Renal cortex interstitium (tissue), 11 donors: Measurements from ENCODE around the gene DAGLA. TPM values are rescaled to one million over a fixed set of nuclear protein-coding genes. Genes with fewer than 3 reads are reported as not detected.

Experiments
- DNase-seq, 11 donors: peaks; one replicate each; pipeline ENCODE4 v3.0.0-alpha.2; 2013; ENCODE audit warnings: low read depth in 9 of 11, low spot score in 4 of 11; ENCODE audit errors: extremely low read depth in 1 of 11
- polyA plus RNA-seq, 3 donors: library from polyadenylated mRNA; unstranded; fragments of 120-200 nt; gene quantifications; one replicate each; pipeline ENCODE4 v1.2.1, GENCODE V29; 2013; ENCODE audit not compliant: insufficient read length in 3 of 3

The DAGLA gene
- polyA plus RNA-seq, 3 donors, result 3.2 to 4.6 (median 4.4) TPM

DNA sequence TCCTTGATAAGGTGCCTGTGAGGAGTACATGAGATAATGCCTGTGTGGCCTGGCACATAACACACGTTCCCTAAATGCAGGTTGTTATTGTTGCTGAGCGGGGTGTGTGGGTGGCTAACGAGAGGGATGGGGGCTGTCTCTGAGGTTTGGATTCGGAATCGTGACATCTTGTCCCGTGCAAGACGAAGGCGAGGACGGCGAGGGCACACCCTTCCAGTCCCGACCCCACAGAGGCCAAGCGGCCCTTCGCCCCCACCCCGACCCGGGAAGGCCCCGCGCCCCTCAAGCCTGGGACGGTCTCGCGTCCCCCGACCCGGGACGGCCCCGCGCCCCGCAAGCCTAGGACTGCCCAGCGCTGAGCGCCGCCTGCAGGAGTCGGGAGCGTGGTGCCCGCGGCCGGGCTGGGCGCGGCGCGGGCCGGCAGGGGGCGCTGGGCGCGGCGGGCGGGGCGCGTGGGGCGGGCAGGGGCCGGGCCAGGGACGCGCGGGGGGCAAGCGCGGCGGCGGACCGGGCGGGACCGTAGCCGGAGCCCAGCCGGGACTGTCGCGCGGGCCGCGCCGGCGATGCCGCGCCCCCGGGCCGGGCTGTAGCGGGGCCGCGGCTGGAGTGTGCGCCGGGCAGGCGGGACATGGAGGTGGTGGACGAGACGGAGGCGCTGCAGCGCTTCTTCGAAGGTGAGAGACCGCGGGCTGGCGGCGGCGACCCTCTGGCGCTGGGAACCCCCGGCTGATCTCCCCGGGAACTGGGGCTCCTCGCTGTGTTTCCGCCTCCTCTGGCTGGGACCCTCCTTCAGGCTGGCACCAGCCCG lies 72.1 kb downstream of the DAGLA start, which contains the start of gene MYRF:
Gene MYRF, plus strand, starts transcription at position 520 of the 808 bp plus-strand sequence. Its CDS starts 109 bp downstream, at position 629.
- DNase-seq, result no peak

- no peak for DNase-seq
Observed at GRCh38 chr11:61752925-61753521, 72.8 kb downstream of the DAGLA start.

DNA sequence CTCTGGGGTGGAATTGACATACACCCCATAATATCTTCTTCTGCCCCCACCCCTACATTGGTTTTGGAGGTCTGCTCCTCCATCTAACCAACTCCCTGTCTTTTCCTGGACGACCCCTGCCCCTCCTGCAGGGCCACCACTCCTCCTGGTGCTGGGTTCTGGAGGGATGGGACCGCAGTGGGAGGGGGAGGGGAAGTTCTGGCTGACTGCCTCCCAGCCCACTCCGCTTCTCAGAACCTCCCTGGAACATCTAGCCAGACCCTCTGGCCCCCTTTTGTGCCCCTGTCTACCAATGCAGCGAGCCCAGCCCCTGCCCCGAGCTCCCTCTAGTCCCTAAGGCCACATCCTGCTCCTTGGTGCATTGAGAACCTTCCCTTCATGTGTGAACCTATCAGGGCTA lies 73.5 kb downstream of the DAGLA start:
- DNase-seq, result no peak

DNA sequence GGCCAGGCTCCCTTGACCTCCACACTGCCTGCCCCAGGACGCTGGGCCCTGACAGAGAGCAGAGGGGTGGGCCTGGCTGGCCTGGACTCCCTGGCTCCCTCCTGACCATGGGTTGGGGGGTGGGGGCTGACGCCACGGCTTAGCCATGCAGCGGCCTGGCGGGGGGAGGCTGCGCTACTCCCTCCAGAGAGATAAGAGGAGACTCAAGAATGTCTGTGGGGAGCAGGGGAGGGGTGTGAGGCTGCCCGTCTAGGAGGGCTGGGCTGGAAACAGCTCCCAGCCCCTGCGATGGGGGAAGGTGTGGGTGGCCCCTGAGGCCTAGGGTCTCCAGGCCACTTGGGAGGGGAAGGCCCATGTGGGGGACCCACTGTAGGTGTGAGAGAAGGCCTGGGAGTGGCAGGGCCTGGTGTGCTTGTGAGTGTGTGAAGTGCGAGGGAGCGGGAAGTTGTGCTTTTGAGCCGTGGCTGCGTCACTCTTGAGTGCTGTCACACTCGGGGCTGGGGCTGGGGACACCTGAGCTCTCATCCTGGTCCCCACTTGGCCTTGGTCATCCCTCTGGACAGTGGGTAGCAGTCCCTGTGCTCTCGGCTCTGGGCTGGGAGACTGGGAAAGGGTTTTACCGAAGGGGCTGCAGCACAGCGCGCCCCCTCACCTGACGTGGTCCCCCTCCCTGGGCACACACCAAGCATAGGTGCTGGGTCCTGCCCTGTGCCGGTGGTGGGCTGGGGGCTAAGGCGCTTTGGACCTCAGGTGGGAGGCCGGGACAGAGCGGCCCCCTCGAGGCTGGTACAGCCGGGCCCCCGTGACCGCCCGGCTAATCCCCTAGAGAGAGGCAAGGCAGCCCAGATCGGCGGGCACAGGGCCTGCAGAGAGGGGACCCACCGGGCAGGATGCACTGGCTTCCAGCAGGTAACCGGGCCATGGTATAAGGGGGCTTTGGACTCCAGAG lies 74.6 kb downstream of the DAGLA start:
- DNase-seq, result no peak

DNA sequence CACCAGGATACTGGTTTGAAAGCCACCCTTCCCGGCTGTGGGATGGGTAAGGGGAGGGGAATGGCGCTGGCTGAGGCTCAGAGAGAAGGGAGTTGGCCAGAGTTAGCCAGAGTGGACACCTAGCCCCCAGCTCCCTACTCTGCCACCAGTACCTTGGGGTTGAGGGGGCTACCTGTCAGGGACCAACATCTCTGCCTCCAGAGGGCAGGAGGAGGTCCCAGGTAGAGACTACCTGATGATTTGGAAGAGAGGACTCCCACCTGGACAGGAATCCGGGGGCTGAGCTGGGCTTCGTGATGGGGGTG lies 75.9 kb downstream of the DAGLA start:
- DNase-seq, result no peak

DNA sequence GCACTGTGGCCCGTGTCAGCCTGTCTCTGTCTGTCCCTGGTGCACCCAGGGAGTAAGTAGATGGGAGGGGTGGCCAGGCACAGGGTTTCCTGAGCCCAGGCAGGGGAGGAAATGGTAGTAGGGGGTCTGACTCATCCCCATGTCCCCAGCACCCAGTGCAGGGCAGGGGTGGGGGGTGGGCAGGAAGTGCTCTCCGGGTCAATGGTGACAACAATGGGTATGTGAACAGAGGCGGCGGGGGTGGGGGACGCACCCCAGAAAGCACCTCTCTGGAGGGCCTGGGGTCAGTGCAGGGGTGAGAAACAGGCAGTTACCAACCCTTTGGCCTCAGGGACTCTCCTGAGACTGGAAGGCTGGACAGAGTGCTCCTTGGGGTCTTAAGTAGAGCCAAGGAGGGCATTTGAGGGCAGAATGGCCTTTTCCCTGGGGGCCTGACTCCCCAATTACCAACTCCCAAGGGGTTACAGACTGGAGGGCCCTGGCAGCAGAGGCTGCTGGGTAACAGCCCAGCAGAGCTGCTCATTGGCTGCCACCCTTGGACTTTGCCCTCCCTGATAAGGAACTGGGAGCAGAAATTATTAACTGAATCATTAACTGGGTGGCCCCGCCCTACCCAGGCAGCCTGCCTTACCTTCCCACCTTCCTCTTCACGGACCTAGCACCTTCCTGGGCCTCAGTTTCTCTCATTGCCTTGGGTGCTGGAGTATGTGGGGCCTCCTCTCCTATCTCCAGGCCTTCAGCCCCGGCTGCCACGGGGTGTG lies 76.4 kb downstream of the DAGLA start:
- DNase-seq, result no peak

- DNase-seq, result no peak
Observed at GRCh38 chr11:61757213-61757862, 77.1 kb downstream of the DAGLA start.

DNA sequence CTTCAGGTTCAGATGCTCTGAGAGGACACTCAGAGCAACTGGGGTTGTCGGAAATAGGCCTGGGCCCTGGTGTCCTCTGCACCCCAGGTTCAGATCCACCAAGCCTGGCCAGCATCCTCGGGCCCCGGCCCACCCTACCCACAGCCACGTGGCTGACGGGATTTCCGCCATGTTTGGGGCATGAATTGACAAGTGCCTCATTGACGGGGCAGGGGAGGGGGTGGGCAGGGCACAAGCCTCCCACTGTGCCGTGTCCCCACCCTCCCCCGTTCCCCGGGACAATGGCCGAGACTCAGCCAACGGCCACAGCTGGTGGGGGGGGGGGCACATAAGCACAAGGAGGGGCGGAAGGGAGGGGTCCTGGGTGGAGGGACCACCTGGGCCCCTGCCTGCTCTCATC lies 80.8 kb downstream of the DAGLA start:
- DNase-seq, result no peak

- DNase-seq, result no peak
Observed at GRCh38 chr11:61761440-61762222, 81.4 kb downstream of the DAGLA start.

- no peak for DNase-seq
Observed at GRCh38 chr11:61762223-61762615, 82.0 kb downstream of the DAGLA start.

DNA sequence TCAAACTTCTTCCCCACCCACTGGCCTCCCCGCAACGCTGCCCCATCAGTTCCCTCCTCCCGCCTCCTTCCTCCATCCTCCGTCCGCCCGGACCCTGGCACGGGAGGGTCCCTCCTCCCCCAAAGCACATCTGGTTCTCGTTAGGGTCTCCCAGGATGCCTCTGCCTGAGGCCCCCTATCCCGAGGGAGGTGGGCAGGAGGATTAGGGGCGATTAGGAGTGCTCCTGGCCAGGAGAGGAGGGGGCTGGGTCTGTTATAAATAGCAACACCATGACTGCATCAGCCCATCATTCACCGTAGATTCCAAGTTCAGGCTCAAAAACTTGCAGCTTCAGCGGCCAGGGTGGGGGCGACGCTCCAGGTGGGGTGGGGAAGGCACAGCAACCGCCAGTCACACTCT lies 82.6 kb downstream of the DAGLA start:
- DNase-seq, result no peak

DNA sequence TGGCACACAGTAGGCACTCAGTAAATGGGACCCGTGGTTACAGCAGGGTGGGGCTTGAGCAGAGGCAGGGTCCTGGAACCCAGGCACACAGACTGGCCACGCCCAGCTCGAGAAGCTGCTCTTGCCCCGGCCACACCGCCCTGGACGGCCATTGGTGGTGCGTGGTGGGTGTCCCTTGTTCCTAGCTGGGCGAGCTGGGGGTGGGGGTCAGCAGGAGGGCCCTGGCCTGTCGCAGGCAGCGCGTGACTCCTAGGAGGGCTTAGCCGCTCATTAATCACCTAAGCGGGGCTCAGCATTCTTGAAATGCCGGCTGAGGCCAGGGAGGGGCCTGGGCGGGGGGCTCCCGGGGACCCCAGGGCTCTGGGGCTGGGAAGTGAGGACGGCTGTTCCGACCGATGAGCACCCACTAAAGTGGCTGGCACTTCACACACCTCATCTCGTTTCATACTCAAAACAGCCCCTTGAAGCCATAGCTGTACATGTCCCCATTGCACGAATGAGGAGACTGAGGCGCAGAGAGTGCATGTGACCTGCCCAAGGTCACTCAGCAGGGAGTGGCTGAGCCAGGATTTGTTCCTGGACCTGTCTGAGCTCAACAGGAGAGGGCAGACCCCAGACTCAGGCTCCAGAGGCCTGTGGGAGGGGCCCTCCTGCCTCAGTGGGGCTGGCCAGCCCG lies 83.9 kb downstream of the DAGLA start:
- DNase-seq, result no peak

DNA sequence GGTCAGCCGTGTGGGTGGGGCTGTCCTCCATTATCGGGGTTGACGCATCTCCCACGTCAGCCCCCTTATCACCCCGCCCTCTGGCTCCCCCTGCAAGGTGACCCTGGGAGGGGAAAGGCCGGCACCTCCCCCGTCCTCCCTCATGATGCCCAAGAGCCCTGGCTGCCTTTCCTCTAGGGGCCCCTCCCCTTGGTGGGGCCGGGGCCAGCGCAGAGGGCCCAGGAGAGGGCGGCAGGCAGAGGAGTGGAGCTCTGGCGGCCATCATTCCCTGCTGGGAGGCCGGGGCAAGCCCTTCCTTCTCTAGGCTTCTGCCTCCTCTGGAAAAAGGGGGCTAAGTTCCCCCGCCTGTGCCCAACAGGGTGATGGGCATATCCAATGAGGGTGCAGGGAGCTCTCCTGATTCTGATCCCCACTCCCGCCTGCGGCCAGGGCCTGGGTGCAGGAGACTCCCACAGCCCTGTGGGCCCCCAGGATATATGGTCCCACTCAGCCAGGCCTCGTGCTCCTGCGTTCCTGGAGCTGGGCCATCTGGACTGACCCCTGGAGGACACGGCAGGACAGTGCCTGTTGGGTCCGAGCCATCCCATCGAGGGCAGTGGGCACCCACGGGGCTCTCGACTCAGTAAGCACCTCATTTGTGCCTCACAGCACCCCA lies 84.5 kb downstream of the DAGLA start:
- DNase-seq, result no peak

DNA sequence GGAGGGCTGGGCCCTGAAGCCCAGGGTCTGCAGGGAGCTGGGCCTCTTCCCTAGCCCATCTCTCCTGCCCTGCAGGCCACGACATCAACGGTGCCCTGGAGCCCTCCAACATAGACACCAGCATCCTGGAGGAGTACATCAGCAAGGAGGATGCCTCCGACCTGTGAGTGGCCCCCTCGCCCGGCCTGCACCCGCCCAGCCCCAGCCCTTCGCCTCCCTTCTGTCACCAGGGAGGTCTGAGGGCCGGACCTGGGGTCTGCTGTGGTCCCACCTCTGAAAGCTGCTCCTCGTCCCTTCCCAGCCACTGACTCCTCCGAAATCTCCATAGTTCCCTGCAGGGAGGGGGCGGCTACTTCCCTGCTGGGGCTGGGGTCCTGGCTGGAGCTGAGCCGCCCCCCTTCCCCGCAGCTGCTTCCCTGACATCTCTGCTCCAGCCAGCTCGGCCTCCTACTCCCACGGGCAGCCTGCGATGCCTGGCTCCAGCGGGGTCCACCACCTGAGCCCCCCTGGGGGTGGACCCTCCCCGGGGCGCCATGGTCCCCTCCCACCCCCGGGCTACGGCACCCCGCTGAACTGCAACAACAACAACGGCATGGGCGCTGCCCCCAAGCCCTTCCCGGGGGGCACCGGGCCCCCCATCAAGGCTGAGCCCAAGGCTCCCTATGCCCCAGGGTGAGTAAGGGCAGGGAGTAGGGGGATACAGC lies 85.5 kb downstream of the DAGLA start:
- no peak for DNase-seq

DNA sequence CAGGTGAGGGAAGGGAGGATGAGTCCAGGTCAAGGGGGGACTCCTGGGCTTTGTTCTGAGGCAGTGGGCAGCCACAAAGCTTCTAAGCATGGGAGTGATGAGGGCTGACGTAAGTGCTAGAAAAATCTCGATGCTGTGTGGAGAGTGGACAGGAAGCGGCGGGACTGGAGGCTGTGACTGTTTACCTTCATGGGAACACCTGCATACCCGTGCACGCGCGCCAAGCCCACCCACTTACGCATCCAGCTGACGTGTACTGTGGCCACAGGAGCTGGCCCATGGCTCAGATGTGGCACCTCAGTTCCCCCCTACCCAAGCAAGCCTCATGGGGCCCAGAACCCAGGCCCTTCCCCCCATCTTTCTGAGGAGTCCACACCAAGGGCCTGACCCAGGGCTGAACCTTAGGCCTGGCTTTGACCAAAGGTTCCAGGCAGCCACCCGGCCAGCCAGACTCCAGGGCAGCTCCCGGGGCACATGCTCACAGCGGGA lies 86.2 kb downstream of the DAGLA start:
- no peak for DNase-seq

DNA sequence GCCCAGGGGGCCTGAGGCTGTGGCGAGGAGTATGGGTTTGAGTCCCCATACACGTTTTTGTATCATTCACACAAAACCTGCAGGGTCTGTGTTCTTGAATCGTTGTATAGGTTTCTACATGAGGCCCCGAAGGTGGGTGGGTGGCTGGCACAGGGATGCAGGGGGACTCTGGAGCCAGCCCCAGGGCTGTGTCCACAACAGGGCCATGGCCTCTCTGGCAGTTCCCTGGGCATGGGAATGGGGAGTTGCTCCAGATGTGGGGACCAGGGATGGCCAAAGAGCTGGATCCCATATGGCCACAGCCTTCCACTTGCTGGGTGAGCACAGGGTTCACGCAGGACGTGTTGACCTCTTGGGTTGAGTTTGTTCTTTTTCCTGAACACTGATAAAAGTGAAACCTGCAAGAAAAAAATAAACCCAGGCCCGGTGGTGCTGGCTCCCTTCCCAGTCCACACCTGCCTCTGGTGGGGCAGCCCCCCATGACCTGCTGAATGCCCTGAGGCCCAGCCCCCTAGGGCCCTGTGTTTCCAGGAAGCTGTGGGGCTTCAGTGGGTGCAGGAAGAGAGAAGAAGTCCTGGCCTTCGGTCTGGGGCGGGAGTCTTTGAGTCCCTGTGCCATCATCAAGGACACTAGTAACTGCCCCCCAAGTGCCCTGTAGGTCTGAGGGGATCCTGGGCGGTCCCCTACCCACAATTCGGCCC lies 88.3 kb downstream of the DAGLA start:
- no peak for DNase-seq
